ENCODE measurements around the gene PSTPIP2. TPM values are rescaled to one million over a fixed set of nuclear protein-coding genes. Genes with fewer than 3 reads are reported as not detected.

Gene PSTPIP2
- polyA plus RNA-seq, 1 donor from 2014 or later: 0.98 TPM

DNA sequence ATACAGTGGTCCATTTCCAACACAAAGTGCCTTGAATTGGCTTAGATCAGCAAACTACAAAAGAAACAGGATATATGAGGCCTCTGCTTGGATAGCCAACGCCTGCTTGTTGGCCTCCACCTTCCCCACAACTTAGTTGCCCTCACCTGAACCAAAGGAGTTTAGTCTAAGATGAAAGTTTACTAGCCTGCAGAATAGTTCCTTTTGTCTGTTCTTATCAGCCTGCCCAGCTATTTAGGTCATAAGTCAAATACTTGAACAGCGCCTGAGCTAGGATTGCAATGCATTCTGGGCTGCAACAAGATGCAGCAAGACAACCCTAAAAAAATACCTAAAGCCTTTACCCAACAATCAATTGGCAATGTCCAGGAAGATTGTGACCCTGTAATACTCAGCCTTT is 91.8 kb downstream of the PSTPIP2 start:
- no peaks in the 10 kb centered on the region for H4K20me1 ChIP-seq (ENCODE audit: insufficient read depth)
- no peaks in the 10 kb centered on the region for H3K36me3 ChIP-seq (ENCODE audit: insufficient read depth, low read length)
- no peaks in the 10 kb centered on the region for H3F3A ChIP-seq (ENCODE audit: insufficient read depth, low read length, poor library complexity, severe bottlenecking)
- H3K79me2 ChIP-seq (replicated peaks; ENCODE audit: insufficient read depth, low read length): no peaks in the 10 kb centered on the region
- no peaks in the 10 kb centered on the region for H3K27me3 ChIP-seq (ENCODE audit: insufficient read depth, low read depth, low read length)
- H3K4me3 ChIP-seq (ENCODE audit: low read length): no peak overlapping the region
- no peak overlapping the region for H3K9ac ChIP-seq (ENCODE audit: low read length)
- no peak overlapping the region for H3K27ac ChIP-seq (ENCODE audit: low read length)
- H3K9me2 ChIP-seq (ENCODE audit: insufficient read depth, low read length): no peaks in the 10 kb centered on the region
- TF ChIP-seq SMC3 (conservative IDR thresholded peaks at IDR 0.05; ENCODE audit: poor library complexity): no peak
- TF ChIP-seq EP300 (conservative IDR thresholded peaks at IDR 0.05; ENCODE audit: poor library complexity, severe bottlenecking): no peak
- TF ChIP-seq, protein P1, sequence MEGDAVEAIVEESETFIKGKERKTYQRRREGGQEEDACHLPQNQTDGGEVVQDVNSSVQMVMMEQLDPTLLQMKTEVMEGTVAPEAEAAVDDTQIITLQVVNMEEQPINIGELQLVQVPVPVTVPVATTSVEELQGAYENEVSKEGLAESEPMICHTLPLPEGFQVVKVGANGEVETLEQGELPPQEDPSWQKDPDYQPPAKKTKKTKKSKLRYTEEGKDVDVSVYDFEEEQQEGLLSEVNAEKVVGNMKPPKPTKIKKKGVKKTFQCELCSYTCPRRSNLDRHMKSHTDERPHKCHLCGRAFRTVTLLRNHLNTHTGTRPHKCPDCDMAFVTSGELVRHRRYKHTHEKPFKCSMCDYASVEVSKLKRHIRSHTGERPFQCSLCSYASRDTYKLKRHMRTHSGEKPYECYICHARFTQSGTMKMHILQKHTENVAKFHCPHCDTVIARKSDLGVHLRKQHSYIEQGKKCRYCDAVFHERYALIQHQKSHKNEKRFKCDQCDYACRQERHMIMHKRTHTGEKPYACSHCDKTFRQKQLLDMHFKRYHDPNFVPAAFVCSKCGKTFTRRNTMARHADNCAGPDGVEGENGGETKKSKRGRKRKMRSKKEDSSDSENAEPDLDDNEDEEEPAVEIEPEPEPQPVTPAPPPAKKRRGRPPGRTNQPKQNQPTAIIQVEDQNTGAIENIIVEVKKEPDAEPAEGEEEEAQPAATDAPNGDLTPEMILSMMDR (IDR thresholded peaks at IDR 0.05; ENCODE audit: poor library complexity, severe bottlenecking): no peak
- no peak for TF ChIP-seq RAD21 (conservative IDR thresholded peaks at IDR 0.05)
- no peak for TF ChIP-seq POLR2AphosphoS5 (IDR thresholded peaks at IDR 0.05)
- TF ChIP-seq TAF1 (IDR thresholded peaks at IDR 0.05; ENCODE audit: low read depth): no peak
- no peak for TF ChIP-seq MXI1 (conservative IDR thresholded peaks at IDR 0.05; ENCODE audit: poor library complexity, severe bottlenecking)
- TF ChIP-seq, protein P2, sequence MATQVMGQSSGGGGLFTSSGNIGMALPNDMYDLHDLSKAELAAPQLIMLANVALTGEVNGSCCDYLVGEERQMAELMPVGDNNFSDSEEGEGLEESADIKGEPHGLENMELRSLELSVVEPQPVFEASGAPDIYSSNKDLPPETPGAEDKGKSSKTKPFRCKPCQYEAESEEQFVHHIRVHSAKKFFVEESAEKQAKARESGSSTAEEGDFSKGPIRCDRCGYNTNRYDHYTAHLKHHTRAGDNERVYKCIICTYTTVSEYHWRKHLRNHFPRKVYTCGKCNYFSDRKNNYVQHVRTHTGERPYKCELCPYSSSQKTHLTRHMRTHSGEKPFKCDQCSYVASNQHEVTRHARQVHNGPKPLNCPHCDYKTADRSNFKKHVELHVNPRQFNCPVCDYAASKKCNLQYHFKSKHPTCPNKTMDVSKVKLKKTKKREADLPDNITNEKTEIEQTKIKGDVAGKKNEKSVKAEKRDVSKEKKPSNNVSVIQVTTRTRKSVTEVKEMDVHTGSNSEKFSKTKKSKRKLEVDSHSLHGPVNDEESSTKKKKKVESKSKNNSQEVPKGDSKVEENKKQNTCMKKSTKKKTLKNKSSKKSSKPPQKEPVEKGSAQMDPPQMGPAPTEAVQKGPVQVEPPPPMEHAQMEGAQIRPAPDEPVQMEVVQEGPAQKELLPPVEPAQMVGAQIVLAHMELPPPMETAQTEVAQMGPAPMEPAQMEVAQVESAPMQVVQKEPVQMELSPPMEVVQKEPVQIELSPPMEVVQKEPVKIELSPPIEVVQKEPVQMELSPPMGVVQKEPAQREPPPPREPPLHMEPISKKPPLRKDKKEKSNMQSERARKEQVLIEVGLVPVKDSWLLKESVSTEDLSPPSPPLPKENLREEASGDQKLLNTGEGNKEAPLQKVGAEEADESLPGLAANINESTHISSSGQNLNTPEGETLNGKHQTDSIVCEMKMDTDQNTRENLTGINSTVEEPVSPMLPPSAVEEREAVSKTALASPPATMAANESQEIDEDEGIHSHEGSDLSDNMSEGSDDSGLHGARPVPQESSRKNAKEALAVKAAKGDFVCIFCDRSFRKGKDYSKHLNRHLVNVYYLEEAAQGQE (IDR thresholded peaks at IDR 0.05; ENCODE audit: borderline replicate concordance): no peak
- TF ChIP-seq EZH2 (IDR thresholded peaks at IDR 0.05; ENCODE audit: borderline replicate concordance, insufficient read depth, low read length, poor library complexity, severe bottlenecking): no peak
- no peaks in the 10 kb centered on the region for H3K9me3 ChIP-seq (ENCODE audit: low read length)
- no peak overlapping the region for H2AFZ ChIP-seq (ENCODE audit: low read depth, low read length)
- H3K4me2 ChIP-seq (ENCODE audit: low read length): no peak overlapping the region

DNA sequence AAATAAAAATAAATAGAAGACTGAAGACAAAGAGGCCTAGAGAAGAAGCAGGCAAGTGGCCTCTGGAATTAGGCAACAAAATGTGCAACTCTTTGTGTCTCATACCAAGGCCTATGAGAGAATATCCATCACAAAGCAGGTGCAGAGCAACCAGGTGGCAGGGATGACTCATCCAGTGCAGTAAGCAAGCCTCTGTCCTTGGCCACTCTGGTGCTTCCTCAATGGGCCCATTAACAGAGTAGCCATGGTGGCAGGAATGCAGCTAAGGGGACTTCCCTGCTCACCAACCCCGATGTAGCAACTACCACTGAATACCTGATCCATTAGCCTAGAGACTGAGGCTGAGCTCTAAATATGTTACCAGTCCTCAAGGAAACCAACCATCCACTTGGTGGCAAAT is 94.0 kb downstream of the PSTPIP2 start:
- no peaks in the 10 kb centered on the region for H3K79me2 ChIP-seq (replicated peaks; ENCODE audit: insufficient read depth, low read length)
- H3K9me2 ChIP-seq (ENCODE audit: insufficient read depth, low read length): no peaks in the 10 kb centered on the region
- H3F3A ChIP-seq (ENCODE audit: insufficient read depth, low read length, poor library complexity, severe bottlenecking): no peaks in the 10 kb centered on the region
- no peaks in the 10 kb centered on the region for H4K20me1 ChIP-seq (ENCODE audit: insufficient read depth)
- no peak overlapping the region for H2AFZ ChIP-seq (ENCODE audit: low read depth, low read length)
- no peaks in the 10 kb centered on the region for H3K36me3 ChIP-seq (ENCODE audit: insufficient read depth, low read length)
- H3K9ac ChIP-seq (ENCODE audit: low read length): no peak overlapping the region
- H3K27me3 ChIP-seq (ENCODE audit: insufficient read depth, low read depth, low read length): no peaks in the 10 kb centered on the region
- H3K27ac ChIP-seq (ENCODE audit: low read length): no peak overlapping the region
- H3K9me3 ChIP-seq (ENCODE audit: low read length): no peaks in the 10 kb centered on the region
- H3K4me2 ChIP-seq (ENCODE audit: low read length): no peak overlapping the region
- TF ChIP-seq, protein P1 (IDR thresholded peaks at IDR 0.05; ENCODE audit: poor library complexity, severe bottlenecking): no peak
- no peak for TF ChIP-seq POLR2AphosphoS5 (IDR thresholded peaks at IDR 0.05)
- TF ChIP-seq, protein P2 (IDR thresholded peaks at IDR 0.05; ENCODE audit: borderline replicate concordance): no peak
- no peak for TF ChIP-seq MXI1 (conservative IDR thresholded peaks at IDR 0.05; ENCODE audit: poor library complexity, severe bottlenecking)
- no peak for TF ChIP-seq SMC3 (conservative IDR thresholded peaks at IDR 0.05; ENCODE audit: poor library complexity)
- no peak for TF ChIP-seq RAD21 (conservative IDR thresholded peaks at IDR 0.05)
- TF ChIP-seq EP300 (conservative IDR thresholded peaks at IDR 0.05; ENCODE audit: poor library complexity, severe bottlenecking): no peak
- TF ChIP-seq EZH2 (IDR thresholded peaks at IDR 0.05; ENCODE audit: borderline replicate concordance, insufficient read depth, low read length, poor library complexity, severe bottlenecking): no peak
- no peak for TF ChIP-seq TAF1 (IDR thresholded peaks at IDR 0.05; ENCODE audit: low read depth)
- no peak overlapping the region for H3K4me3 ChIP-seq (ENCODE audit: low read length)
